Small intestine (tissue), 7 donors: ENCODE data around the gene GPN2. TPM values are rescaled to one million over a fixed set of nuclear protein-coding genes. Genes with fewer than 3 reads are reported as not detected.
A peak's percentile ranks its signal among the peaks of the same experiment; 100 is the strongest.

Source experiments
- DNase-seq, 2 donors: peaks; one replicate each; pipeline versions ENCODE4 v3.0.0 to v3.0.0-alpha.2; 2013
- FAIRE-seq: peaks from 2 replicates; lab custom pipeline; 2012; peaks lifted over from hg19 to GRCh38; lab: Jason Lieb, UNC
- H3K27ac ChIP-seq, 3 donors: one replicate each; pipeline ENCODE4 v1.5.1; 2013; ENCODE audit warnings: low read length in 2 of 3, mild to moderate bottlenecking in 2 of 3, control low read depth in 1 of 3, inconsistent platforms in 1 of 3, low read depth in 1 of 3, moderate library complexity in 1 of 3
- H3K27me3 ChIP-seq, 3 donors: one replicate each; pipeline ENCODE4 v1.6.1; 2013; ENCODE audit warnings: low read length in 3 of 3, inconsistent platforms in 1 of 3; ENCODE audit not compliant: control insufficient read depth in 3 of 3, insufficient read depth in 3 of 3
- H3K36me3 ChIP-seq, 3 donors: one replicate each; pipeline ENCODE4 v1.6.1; 2013; ENCODE audit warnings: low read length in 3 of 3, inconsistent platforms in 1 of 3, low read depth in 1 of 3, mild to moderate bottlenecking in 1 of 3, moderate library complexity in 1 of 3; ENCODE audit not compliant: control insufficient read depth in 3 of 3, insufficient read depth in 2 of 3
- H3K4me1 ChIP-seq, 3 donors: one replicate each; pipeline ENCODE4 v1.6.1; 2013; ENCODE audit warnings: low read length in 2 of 3, inconsistent platforms in 1 of 3, low read depth in 1 of 3, mild to moderate bottlenecking in 1 of 3, moderate library complexity in 1 of 3; ENCODE audit not compliant: control insufficient read depth in 3 of 3, insufficient read depth in 2 of 3
- H3K4me3 ChIP-seq, 3 donors: one replicate each; pipeline ENCODE4 v1.5.1; 2013; ENCODE audit warnings: low read length in 3 of 3, control low read depth in 1 of 3, inconsistent platforms in 1 of 3, low read depth in 1 of 3, mild to moderate bottlenecking in 1 of 3, moderate library complexity in 1 of 3
- H3K9me3 ChIP-seq, 2 donors: one replicate each; pipeline ENCODE4 v1.6.1; 2013; ENCODE audit warnings: low read depth in 1 of 2, low read length in 1 of 2; ENCODE audit not compliant: control insufficient read depth in 2 of 2, insufficient read depth in 1 of 2
- WGBS, 3 donors: extraction: QIAGEN DNeasy Blood & Tissue Kit; methylation state at CpG; one replicate each; pipeline ENCODE4 v1.1.7; 2013; 5-methylcytosine and 5-hydroxymethylcytosine counted together
- polyA plus RNA-seq, 4 donors: library from polyadenylated mRNA; stranded (reverse) in 3 of 4; unstranded in 1 of 4; fragments of 200-250 nt in 3 of 4; fragments of 120-200 nt in 1 of 4; gene quantifications; one replicate each; pipeline versions ENCODE4 v1.2.1 to v1.2.3, GENCODE V29; 2013
- donor health status: healthy with polysubstance abuse.
- donor health status: control.
- donor health status: control.
- donor health status: Bipolar disorder and iron deficiency.
- donor health status: healthy.

GPN2 gene
- polyA plus RNA-seq, 4 donors: 13.5 to 29.1 (median 20.0) TPM

DNA sequence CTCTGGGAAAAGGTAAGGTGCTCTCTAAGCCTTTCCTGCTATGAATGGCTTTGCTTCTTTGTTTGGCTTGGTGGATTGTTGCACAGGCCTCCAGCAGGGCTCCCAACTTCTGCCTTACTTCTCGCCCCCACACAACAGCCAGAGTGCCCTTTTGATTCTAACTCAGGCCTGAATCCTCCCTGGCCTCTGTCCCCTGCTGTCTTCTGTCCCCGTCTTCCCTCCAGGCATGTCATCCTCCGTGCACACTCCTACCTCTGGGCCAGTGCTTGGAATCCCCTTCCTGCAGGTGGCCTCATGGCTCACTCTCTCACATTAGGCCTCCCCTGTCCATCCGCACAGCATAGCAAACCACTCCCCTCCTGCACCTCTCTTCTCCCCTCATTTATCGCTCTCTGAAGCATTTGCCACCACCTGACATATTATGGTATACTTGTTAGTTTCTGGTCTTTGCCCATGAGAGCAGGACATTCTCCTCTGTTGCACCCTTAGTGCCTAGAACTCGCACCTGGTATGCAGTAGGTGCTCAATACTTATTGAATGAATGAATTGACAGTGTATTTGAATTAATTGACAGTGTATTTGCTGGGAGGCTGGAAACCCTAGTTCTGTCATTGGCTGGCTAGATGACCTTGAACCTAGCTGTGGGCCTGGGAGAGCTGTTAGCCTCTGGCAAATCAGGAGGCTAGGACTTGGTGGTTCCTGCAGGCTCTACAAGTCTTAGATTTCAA is 60.7 kb downstream of the GPN2 start:
- Histone ChIP-seq H3K27me3 (no peaks in the 10 kb centered on the region), H3K4me1 (peaks cover 5 to 16% (median 11%) of the 10 kb centered on the region in 3 donors), H3K9me3 (no peaks in the 10 kb centered on the region), H3K27ac (peak overlapping the region in 1 of 3 donors; percentile 7), H3K4me3 (no peak overlapping the region), H3K36me3 (peaks cover 6 to 43% (median 8%) of the 10 kb centered on the region in 3 donors)
- DNase-seq (no peak), FAIRE-seq (no peak)
- 86% methylated on average over 6 of the region's 6 CpGs for WGBS, 3 donors

DNA sequence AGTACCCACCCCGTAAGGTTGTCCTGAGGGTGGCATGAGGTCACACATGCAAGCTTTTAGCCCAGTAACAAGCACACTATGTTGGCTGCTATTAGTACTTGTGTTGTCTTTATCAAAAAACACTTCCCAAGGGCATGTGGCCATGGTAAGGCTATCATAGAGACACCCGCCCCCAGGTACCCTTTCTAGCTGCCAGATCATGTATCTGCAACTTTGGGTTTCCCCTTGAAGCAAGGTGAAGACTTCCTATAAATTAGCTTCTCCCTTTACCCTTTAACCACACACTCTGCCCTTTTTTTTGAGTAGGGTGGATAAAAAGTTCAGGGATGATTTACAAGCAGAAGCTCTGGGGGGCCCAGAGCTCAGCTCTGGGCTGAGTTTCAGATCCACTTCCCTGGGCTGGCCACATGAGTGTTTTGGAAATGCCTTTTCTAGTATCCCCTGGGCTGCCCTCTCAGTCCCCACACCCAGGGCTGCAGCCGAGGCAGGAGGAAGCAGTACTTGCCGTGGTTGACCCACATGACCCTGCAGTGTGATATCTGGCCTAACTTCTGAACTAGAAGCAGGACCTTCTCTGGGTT is 61.6 kb downstream of the GPN2 start:
- Histone ChIP-seq H3K4me3 (no peak overlapping the region), H3K27ac (peak overlapping the region in 1 of 3 donors; percentile 62), H3K36me3 (peaks cover 2 to 35% (median 4%) of the 10 kb centered on the region in 3 donors), H3K4me1 (peaks cover 5 to 16% (median 11%) of the 10 kb centered on the region in 3 donors), H3K27me3 (no peaks in the 10 kb centered on the region), H3K9me3 (no peaks in the 10 kb centered on the region)
- DNase-seq (no peak), FAIRE-seq (no peak)
- 46 to 70% (median 48%) methylated on average over 4 of the region's 4 CpGs for WGBS, 3 donors

DNA sequence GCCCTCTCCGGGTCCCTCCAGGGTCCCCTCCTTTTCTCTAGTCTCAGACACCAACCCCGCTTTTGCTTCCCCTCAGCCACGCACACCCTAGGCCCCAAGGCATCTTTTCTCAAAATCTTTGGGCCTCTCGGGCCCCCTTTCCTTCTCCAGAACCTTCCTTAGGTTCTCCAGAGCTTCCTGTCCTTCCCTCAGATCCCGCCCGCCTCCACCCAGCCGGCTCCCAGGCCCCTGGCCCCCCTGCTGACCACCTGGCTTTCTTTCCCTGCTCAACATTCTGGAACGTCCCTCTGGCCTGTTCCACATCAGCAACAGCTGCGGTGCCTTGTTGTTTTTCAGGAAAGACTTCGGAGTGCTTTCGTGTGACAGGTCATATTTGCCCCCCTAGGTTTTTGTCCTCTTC is 62.4 kb downstream of the GPN2 start:
- H3K4me1 ChIP-seq: peaks cover 5 to 16% (median 11%) of the 10 kb centered on the region in 3 donors
- DNase-seq (no peak), FAIRE-seq (no peak)
- H3K9me3 ChIP-seq: no peaks in the 10 kb centered on the region
- peak overlapping the region in 2 of 3 donors; percentile 59 to 83 for H3K4me3 ChIP-seq
- H3K27me3 ChIP-seq: no peaks in the 10 kb centered on the region
- peaks cover 2 to 29% (median 2%) of the 10 kb centered on the region in 3 donors for H3K36me3 ChIP-seq
- 42 to 54% (median 49%) methylated on average over 11 of the region's 11 CpGs for WGBS, 3 donors
- peak overlapping the region in 1 of 3 donors; percentile 39 for H3K27ac ChIP-seq

DNA sequence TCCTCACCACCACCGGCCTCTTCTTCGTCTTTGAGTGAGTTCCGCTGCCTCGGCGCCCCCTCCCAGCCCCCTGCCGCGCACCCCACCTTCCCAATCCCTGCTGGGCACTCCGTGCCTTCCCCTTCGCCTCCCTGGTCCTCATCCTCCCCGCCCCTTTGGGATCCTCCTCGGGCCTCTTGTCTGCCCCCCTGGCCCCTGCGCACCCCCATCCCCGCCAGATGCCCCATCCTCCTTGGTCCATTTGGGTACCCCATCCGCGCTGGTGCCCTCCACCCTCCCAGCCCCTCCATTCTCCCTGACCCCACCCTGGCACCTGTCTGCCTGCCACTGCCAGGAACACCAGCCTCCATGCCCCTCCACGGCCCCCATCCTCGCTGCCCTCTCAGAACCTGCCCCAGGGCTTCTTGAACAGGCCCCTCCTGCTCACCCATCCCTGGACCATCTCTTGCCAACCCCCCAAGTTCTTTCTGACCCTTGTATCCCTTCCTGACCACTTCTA is 62.9 kb downstream of the GPN2 start:
- H3K4me1 ChIP-seq: peaks cover 5 to 16% (median 11%) of the 10 kb centered on the region in 3 donors
- peak overlapping the region; percentile 59 to 83 (median 83) for H3K4me3 ChIP-seq
- H3K36me3 ChIP-seq: peaks cover 0 to 24% (median 0%) of the 10 kb centered on the region in 3 donors
- peak overlapping the region in 2 of 3 donors; percentile 39 to 71 for H3K27ac ChIP-seq
- FAIRE-seq: no peak
- no peak for DNase-seq
- no peaks in the 10 kb centered on the region for H3K27me3 ChIP-seq
- H3K9me3 ChIP-seq: no peaks in the 10 kb centered on the region
- WGBS, 3 donors: 2 to 3% (median 2%) methylated on average over 15 to 17 of the region's 17 CpGs

DNA sequence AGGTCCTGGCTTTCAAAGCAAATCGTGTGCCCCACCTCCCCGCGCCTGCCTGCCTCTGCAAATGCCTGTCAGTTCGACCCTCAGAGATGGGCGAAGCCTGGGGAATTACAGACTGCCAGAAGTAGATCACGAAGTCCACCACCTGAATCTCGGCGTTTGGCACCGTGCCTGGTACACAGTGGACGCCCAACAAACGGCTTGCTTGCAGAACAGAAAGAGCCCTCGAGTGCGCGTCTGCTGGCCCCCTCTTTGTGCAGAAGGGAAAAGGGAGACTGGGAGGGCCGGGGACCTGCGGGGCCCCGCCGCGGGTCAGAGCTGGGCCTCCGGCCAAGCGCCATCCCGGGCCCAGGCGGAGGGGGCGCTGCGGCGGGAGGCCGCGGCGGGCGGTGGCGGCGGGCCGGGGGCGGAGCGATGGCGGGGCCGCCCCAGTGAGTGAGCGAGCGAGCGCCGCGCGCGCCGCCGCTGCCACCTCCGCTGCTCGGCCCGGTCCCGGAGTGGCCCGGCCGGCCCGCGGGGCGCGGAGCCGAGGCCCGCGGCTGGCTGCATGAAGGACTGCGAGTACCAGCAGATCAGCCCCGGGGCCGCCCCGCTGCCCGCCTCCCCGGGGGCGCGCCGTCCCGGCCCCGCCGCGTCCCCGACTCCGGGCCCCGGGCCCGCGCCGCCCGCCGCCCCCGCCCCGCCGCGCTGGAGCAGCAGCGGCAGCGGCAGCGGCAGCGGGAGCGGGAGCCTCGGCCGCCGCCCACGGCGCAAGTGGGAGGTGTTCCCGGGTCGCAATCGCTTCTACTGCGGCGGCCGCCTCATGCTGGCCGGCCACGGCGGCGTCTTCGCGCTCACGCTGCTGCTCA is 63.6 kb downstream of the GPN2 start, which contains the start of gene ZDHHC18:
Gene ZDHHC18, plus strand, starts transcription at position 428 of the 845 bp plus-strand sequence. Its CDS starts 117 bp downstream, at position 545.
- DNase-seq (peak; percentile 77 to 89), FAIRE-seq (no peak)
- Histone ChIP-seq H3K36me3 (peaks cover 0 to 19% (median 0%) of the 10 kb centered on the region in 3 donors), H3K9me3 (no peaks in the 10 kb centered on the region), H3K27ac (peak within 1 kb of the TSS; percentile 56 to 90 (median 61)), H3K4me3 (peak within 1 kb of the TSS; percentile 72 to 83 (median 83)), H3K4me1 (peaks cover 5 to 16% (median 11%) of the 10 kb centered on the region in 3 donors), H3K27me3 (no peaks in the 10 kb centered on the region)
- 1% methylated on average over 50 to 107 of the region's 107 CpGs for WGBS, 3 donors

Other genes with a start within 250 kb of the GPN2 start
- gene ARID1A, start 194.3 kb downstream of the GPN2 start, polyA plus RNA-seq: 10 to 100 TPM in 3 of 4 donors, 1 to 10 TPM in 1; 7.8 to 59.7 (median 18.7) TPM
- gene PIGV, start 102.3 kb downstream of the GPN2 start, polyA plus RNA-seq: 10 to 100 TPM in 2 of 4 donors, 1 to 10 TPM in 2; 3.4 to 19.6 (median 8.5) TPM
- 10 to 100 TPM in 2 of 4 donors, 1 to 10 TPM in 2; 7.2 to 15.7 (median 9.2) TPM for gene ZDHHC18, start 63.6 kb downstream of the GPN2 start, polyA plus RNA-seq
- gene SFN, start 27.1 kb downstream of the GPN2 start, polyA plus RNA-seq: 100 to 1,000 TPM in 2 of 4 donors, 10 to 100 TPM in 1, 1 to 10 TPM in 1; 3.3 to 137 (median 97.8) TPM
- gene GPATCH3, start 10.2 kb upstream of the GPN2 start, polyA plus RNA-seq: 10 to 100 TPM; 11.0 to 55.7 (median 28.7) TPM
- gene NR0B2, start 23.7 kb upstream of the GPN2 start, polyA plus RNA-seq: 100 to 1,000 TPM in 2 of 4 donors, 10 to 100 TPM in 2; 54.9 to 443 (median 216) TPM
- 10 to 100 TPM; 39.4 to 70.5 (median 50.1) TPM for gene NUDC, start 31.5 kb upstream of the GPN2 start, polyA plus RNA-seq
- 10 to 100 TPM; 19.9 to 30.8 (median 27.1) TPM for gene KDF1, start 70.2 kb upstream of the GPN2 start, polyA plus RNA-seq
- gene TRNP1, start 103.4 kb upstream of the GPN2 start, polyA plus RNA-seq: 10 to 100 TPM in 3 of 4 donors, 1 to 10 TPM in 1; 4.6 to 15.6 (median 11.8) TPM
- 1 to 10 TPM in 2 of 4 donors, under 1 TPM in 2; 0.27 to 3.9 (median 1.1) TPM for gene TENT5B, start 122.6 kb upstream of the GPN2 start, polyA plus RNA-seq